HuH-7.5 (cell line): ENCODE data around the gene DNASE1L1.
"Not testable (repeated sequence)": the region's sequence is repeated elsewhere in the genome, so short reads cannot be mapped to it uniquely, and the experiment has no call there.

Source experiments
- DNase-seq: peaks from one replicate; pipeline ENCODE4 v3.0.0; 2011; ENCODE audit warnings: low spot score

Gene DNASE1L1

DNA sequence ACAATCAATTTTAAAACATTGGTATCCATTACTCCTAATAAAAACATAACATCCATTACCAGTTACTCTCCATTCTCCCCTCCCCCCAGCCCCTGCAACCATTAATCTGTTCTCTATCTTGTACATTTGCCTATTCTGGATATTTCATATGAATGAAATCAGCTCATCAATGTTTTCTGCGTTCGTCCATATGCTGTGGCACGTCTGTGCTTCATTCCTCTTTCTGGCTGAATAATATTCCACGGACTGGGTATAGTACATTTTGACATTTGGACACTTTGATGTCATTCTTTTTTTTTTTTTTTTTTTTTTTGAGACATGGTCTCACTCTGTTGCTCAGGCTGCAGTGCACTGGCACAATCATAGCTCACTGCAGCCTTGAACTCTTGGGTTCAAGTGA, 5.2 kb downstream of the DNASE1L1 start:
- DNase-seq, result no peak

DNA sequence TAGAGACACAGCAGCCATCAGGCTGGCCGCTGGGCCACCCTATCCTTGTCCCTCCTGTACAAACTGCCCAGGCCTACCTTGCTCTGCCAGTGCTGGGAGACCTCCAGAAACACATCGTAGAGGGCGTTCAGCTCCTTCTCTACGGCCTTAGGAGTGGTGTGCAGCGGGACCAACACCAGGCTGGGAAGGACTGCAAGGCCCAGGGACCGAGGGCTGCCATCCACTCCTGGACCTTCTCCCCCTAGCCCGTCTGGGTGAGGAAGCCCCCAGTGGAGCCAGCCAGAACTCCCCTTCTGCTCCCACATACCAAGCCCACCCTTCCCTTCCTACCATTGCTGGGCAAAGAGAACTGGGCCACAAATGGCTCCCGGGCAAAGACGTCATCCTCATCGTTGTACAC, 5.9 kb downstream of the DNASE1L1 start:
- DNase-seq, result no peak

DNA sequence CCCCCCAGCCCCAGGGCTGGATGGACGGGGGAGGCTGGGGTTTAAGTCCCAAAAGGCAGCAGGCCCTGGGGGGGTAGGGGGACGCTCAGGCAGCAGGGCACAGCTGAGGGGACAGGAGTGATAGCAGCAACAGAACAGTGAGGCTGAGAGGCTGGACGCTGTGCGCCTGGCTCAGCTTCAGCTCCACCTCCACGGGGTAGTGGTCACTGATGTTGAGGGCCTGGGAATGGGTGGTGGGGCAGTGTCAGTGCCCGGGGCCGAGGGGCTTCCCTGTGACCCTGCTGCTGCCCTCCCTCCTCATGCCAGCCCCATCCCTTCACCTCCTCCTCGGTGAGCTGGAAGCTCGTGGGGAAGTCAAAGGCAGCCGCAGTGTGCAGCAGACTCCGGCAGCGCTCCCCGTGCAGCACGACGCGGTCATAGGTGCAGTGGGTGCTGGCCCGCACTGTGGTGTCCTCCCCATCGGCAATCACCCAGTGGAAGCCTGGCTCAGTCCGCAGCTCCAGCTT, 6.4 kb downstream of the DNASE1L1 start:
- no peak for DNase-seq

GRCh38 chrX:154401918-154402621, 7.0 kb downstream of the DNASE1L1 start:
- no peak for DNase-seq

- no peak for DNase-seq
Measured at GRCh38 chrX:154401045-154401799, 7.8 kb downstream of the DNASE1L1 start.

DNA sequence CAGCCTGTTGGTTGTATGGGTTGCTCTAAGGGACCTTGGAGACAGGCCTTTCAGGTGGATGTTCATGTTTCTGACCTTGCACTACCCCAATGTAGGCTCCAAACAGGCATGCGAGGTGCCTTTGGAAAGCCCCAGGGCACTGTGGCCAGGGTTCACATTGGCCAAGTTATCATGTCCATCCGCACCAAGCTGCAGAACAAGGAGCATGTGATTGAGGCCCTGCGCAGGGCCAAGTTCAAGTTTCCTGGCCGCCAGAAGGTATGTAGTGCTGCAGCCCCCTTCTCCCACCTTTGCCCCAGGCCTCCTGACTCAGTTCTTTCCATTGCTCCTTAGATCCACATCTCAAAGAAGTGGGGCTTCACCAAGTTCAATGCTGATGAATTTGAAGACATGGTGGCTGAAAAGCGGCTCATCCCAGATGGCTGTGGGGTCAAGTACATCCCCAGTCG, 8.7 kb downstream of the DNASE1L1 start:
- DNase-seq, result not testable (repeated sequence)

GRCh38 chrX:154399527-154400368, 9.3 kb downstream of the DNASE1L1 start:
- DNase-seq, result no peak

- no peak for DNase-seq
Measured at GRCh38 chrX:154398668-154399526, 10.2 kb downstream of the DNASE1L1 start.

- DNase-seq, result peak; percentile 93
Measured at GRCh38 chrX:154397888-154398667, 11.0 kb downstream of the DNASE1L1 start, which contains the start of gene RPL10. TSS of gene RPL10 (plus strand) at chrX:154398377. CDS start at chrX:154398520, 143 bp downstream.

DNA sequence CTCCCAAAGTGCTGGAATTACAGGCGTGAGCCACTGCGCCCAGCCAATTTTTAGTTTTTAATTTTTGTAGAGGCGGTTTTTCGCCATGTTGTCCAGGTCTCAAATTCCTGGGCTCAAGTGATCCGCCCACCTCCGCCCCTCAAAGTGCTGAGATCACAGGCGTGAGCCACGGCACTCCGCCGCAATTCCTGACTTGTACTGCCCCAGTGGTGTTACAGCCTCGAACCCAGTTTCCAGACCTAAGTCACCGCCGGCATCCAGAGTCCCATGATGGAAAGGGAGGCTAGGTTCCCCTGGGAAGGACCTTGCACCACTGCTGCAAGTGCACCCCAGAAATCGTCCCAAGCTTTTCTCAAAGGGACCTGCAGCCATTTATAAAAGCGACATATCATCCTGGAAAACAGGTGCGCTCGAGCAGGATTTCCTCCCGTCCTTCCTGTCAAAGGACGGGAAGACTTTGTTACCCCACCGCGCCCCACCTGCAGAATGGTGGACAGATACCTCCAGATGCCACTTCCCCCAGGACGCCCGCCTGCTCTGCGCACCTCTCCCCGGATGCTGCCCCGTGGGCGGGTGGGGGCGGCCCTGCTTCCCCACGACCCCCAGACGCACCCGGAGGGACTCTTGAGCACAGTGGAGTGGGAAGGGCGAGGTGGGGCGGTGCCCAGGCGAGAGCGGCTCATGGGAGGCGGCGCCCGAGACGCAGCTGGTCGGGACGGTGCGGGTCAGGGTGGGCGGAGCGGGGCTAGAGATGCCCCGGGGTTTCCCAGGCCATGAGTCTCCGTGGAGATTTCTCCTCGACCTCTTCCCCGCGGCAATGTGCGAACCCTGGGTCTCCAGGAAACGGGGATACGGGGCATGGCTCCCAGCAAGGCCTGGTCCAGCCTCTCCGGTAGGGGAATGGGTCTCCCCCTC, 11.8 kb downstream of the DNASE1L1 start:
- DNase-seq, result peak; percentile 54

DNA sequence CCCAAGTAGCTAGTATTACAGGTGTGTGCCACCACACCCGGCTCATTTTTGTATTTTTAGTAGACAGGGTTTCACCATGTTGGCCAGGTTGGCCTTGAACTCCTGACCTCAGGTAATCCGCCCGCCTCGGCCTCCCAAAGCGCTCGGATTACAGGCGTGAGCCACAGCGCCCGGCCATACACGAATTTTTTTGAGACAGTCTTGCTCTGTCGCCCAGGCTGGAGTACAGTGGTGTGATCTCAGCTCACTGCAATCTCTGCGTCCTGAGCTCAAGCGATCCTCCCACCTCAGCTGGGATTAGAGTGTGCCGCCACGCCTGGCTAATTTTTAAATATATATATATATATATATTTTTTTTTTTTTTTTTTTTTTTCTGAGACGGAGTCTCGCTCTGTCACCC, 12.7 kb downstream of the DNASE1L1 start:
- not testable (repeated sequence) for DNase-seq

DNA sequence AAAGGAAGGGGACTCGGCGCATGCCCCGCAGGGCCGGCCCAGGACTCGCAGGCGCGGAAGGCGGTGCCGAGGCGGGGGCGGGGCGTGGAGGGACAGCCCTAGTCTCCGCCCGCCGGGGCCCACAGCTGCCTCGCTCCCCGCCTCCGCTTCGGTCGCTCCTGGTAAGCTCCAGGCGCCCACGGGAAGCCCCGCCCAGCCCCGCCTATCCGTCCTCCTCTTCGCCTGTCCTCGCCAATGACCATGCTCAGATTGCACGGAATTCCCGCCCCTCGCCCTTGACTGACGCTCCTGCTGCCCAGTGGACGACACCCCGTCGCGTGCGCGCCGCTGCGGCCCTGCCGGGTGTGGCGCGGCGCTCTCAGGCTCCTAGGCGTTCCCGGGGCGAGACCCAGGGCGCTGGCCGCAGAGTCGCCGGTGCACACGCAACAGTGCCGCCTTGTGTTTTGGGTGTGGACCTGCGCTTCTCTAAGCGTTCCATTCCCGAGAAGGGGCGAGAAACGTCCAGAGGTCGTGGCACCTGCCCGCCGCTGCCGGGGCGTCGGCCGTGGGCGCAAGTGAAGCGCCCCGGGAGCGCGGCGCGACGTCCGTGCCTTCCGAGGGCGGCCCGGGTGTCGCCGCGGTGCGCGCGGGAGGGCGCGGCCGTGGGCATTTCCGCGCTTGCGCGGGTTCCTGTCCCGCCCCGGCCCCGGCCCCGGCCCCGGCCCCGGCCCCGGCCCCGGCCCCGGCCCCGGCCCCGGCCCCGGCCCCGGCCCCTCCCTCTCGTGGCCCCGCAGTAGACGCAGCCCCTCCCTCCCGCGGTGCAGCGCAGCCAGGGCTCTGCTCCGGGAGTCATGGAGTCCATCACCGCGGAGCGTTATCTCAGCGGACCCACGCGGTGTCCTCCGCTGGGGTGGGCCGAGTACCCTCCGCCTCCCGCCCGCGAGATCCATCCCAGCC, 19.0 kb downstream of the DNASE1L1 start:
- DNase-seq, result not testable (repeated sequence)

DNA sequence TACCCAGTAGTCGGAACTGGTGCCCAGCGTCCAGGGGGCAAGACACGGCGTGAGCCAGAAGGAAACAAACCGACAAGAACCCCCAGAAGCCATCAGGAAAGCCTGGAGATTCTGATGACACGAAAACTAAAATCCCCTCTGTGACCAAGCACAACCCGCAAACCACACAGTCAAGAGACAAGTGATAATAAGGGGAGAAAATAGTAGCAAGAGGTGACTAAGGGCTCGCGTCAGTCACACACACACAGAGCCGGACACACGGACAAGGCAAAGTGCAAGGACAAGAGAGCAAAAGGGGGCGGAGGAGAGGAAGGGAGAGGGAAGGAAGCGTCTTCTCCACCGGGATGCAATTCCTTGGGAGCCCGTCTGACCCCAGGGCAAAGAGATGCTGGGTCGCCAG, 20.4 kb downstream of the DNASE1L1 start:
- DNase-seq, result not testable (repeated sequence)

DNA sequence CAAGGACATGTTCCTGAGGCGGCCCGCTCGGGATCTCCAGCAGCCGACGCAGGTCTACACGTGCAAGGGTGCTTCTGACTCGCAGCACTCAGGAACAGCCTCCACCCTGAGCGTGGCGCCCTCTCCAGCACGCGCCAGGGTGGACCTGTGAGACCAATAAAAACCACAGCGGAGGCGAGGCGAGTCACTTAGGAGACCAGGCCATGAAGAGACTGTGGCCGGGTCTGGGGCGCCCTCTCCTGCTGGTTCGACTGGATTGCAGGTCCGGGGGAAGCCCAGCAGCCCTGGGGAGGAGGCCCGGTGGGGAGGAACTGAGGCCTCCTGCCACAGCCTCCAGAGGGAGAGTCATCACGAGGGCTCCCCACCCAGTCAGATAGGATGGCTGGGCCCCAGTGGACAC, 21.0 kb downstream of the DNASE1L1 start:
- not testable (repeated sequence) for DNase-seq

DNA sequence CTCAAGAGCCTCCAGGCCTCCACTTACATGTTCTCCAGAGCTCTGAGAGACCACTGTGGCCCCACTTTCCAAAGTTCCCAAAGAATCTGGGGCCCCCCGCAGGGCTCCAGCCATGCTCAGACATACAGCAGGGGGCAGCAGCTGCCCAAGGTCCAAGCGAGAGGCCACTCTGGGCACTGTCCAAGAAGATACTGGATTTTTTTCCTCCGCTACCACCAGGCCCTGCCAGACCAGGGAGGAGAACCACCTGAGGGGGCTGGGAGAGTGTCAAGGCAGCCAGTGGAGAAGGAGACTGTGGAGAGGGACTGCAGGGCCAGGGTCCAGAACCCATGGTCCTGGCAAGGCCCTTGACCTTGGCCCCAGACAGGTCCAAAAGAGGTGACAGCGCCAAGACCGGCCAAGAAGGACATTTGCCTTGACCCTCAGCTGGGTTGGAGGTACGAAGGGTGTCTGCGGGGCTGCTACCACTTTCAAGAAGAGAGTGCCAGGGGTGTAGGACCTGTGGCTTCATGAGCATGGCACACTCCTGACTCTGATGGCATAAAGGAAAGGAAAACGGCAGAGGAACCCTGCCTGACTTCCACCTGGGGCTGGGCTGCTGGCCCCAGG, 24.7 kb downstream of the DNASE1L1 start:
- no peak for DNase-seq

DNA sequence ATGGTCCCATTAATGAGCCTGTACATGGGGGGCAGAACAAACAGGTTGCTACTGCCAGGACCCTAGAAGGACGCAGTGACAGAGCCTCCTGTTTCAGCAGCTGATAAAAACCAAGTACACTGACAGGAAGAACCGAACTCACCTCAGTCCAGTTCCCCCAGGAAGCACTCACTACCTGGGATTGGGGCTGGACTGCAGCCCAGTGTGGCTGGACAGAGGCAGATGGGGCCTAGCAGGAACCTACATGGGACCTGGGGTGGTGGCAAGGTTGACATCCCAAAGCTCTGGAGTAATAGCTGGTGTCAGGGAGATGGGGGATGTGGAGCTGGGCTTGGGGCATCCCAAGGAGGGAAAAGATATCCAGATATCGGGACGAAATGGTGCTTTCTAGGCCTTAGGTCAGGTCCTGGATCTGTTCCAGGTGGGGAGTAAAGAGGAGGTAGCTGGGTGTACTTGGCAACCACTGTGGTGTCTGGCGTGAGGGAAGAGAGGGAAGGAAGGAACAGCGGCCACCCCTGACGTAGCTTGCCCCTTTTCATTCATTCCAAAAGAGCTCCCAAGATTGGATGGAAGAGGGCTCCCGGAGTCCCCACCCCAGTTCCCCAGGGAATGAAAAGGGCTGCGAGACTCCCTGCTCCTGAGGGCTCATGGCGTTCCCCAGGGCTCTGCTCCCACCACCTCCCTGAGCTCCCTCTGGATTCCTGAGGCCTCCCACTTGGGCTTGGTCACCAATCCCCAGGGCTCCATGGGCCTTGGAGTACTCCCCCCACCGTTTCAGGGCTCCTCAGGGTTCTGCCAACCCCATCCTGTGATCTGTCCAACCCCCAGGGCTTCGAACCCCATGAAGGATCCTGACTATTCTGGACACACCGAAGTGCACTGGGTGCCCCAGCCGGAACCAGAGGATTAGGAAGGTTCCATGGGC, 25.4 kb downstream of the DNASE1L1 start:
- DNase-seq, result no peak
